NCI-H1436 treated with DMSO at 0.1 percent for 48 hours (cell line): ENCODE data around the gene FARS2.

Experiments
- DNase-seq: peaks from one replicate; lab custom pipeline; 2025; lab: John Stamatoyannopoulos, UW

The FARS2 gene

GRCh38 chr6:5584078-5584482, 322.8 kb downstream of the FARS2 start:
- DNase-seq = no peak

GRCh38 chr6:5587648-5588047, 326.3 kb downstream of the FARS2 start:
- DNase-seq = no peak

- DNase-seq = no peak
Observed at GRCh38 chr6:5589422-5590141, 328.3 kb downstream of the FARS2 start.

- DNase-seq = no peak
Observed at GRCh38 chr6:5590187-5590586, 328.9 kb downstream of the FARS2 start.

- no peak for DNase-seq
Observed at GRCh38 chr6:5592886-5593519, 331.7 kb downstream of the FARS2 start.

- no peak for DNase-seq
Observed at GRCh38 chr6:5595184-5595583, 333.9 kb downstream of the FARS2 start.

GRCh38 chr6:5597413-5597812, 336.1 kb downstream of the FARS2 start:
- no peak for DNase-seq

- no peak for DNase-seq
Observed at GRCh38 chr6:5598123-5598522, 336.8 kb downstream of the FARS2 start.

GRCh38 chr6:5599127-5599526, 337.8 kb downstream of the FARS2 start:
- no peak for DNase-seq

- no peak for DNase-seq
Observed at GRCh38 chr6:5605937-5606336, 344.6 kb downstream of the FARS2 start.

GRCh38 chr6:5606546-5606945, 345.2 kb downstream of the FARS2 start:
- no peak for DNase-seq

- no peak for DNase-seq
Observed at GRCh38 chr6:5610640-5611039, 349.3 kb downstream of the FARS2 start.

GRCh38 chr6:5617179-5617578, 355.9 kb downstream of the FARS2 start:
- DNase-seq = no peak

- no peak for DNase-seq
Observed at GRCh38 chr6:5619249-5619648, 357.9 kb downstream of the FARS2 start.

GRCh38 chr6:5622276-5623005, 361.1 kb downstream of the FARS2 start:
- no peak for DNase-seq

GRCh38 chr6:5623769-5624168, 362.5 kb downstream of the FARS2 start:
- DNase-seq = no peak

GRCh38 chr6:5624256-5624655, 362.9 kb downstream of the FARS2 start:
- no peak for DNase-seq

GRCh38 chr6:5626727-5627426, 365.6 kb downstream of the FARS2 start:
- DNase-seq = no peak

- no peak for DNase-seq
Observed at GRCh38 chr6:5630636-5631035, 369.3 kb downstream of the FARS2 start.

- DNase-seq = no peak
Observed at GRCh38 chr6:5632348-5632935, 371.1 kb downstream of the FARS2 start.

GRCh38 chr6:5634525-5634924, 373.2 kb downstream of the FARS2 start:
- DNase-seq = no peak
